Activated CD4-positive, alpha-beta memory T cell treated with anti-CD3 and anti-CD28 coated beads for 36 hours (primary cell): Measurements from ENCODE around the gene ZNHIT6. TPM values are rescaled to one million over a fixed set of nuclear protein-coding genes. Genes with fewer than 3 reads are reported as not detected.

Experiments
- CTCF ChIA-PET: fragments of 350-600 bp; sonication (Branson Sonifier 250); formaldehyde crosslinking; loops from one replicate; lab custom pipeline; 2021; ENCODE audit warnings: antibody characterized with exemption, inconsistent platforms; lab: Charles Lee
- POLR2A ChIA-PET: fragments of 350-600 bp; sonication (Branson Sonifier 250); formaldehyde crosslinking; loops from one replicate; lab custom pipeline; 2021; ENCODE audit warnings: antibody characterized with exemption; lab: Charles Lee
- DNase-seq: peaks from one replicate; pipeline ENCODE4 v3.0.0-alpha.2; 2020
- H3K27ac Mint-ChIP-seq: one replicate; pipeline ENCODE4 v1.8.0; 2021; ENCODE audit warnings: mixed read lengths
- H3K27me3 Mint-ChIP-seq: one replicate; pipeline ENCODE4 v1.8.0; 2021; ENCODE audit warnings: mixed read lengths
- H3K36me3 Mint-ChIP-seq: one replicate; pipeline ENCODE4 v1.8.0; 2021; ENCODE audit warnings: mixed read lengths
- H3K4me1 Mint-ChIP-seq: one replicate; pipeline ENCODE4 v1.8.0; 2021; ENCODE audit warnings: low read depth, mixed read lengths
- H3K4me3 Mint-ChIP-seq: one replicate; pipeline ENCODE4 v1.8.0; 2021; ENCODE audit warnings: mild to moderate bottlenecking, mixed read lengths
- H3K9me3 Mint-ChIP-seq: one replicate; pipeline ENCODE4 v1.8.0; 2021; ENCODE audit warnings: mixed read lengths
- intact Hi-C: fragments of 100-400 bp; cut with micrococcal nuclease; formaldehyde crosslinking; loops from one replicate; pipeline ENCODE4 v1.15.1; 2023
- total RNA-seq, 2 experiments: library from RNA; stranded (reverse); gene quantifications; one replicate each; pipeline ENCODE4 v1.2.3, GENCODE V29; 2021

Gene ZNHIT6
- total RNA-seq, 2 experiments from 2014 or later: 18.7 TPM

- POLR2A ChIA-PET: no interaction called here
- Mint-ChIP-seq H3K4me1 (no peaks in the 10 kb centered on the region), H3K27me3 (no peaks in the 10 kb centered on the region)
These were observed 77.7 kb downstream of the ZNHIT6 start for GRCh38 chr1:85630493-85630892.

GRCh38 chr1:85629532-85629920 is 78.7 kb downstream of the ZNHIT6 start:
- peaks cover 47% of the 10 kb centered on the region for H3K36me3 Mint-ChIP-seq
- POLR2A ChIA-PET: no interaction called here
- H3K4me3 Mint-ChIP-seq: no peak overlapping the region
- CTCF ChIA-PET: no interaction called here
- no peaks in the 10 kb centered on the region for H3K4me1 Mint-ChIP-seq
- H3K9me3 Mint-ChIP-seq: peaks cover 2% of the 10 kb centered on the region
- no peak for DNase-seq
- intact Hi-C loops: no loop called here
- no peaks in the 10 kb centered on the region for H3K27me3 Mint-ChIP-seq
- no peak overlapping the region for H3K27ac Mint-ChIP-seq

More at GRCh38 chr1:85630493-85630892, 77.7 kb downstream of the ZNHIT6 start:
- no peak for DNase-seq
- intact Hi-C loops: no loop called here
- Mint-ChIP-seq H3K9me3 (no peaks in the 10 kb centered on the region), H3K36me3 (peaks cover 51% of the 10 kb centered on the region), H3K27ac (no peak overlapping the region), H3K4me3 (no peak overlapping the region)
- CTCF ChIA-PET: no interaction called here

DNA sequence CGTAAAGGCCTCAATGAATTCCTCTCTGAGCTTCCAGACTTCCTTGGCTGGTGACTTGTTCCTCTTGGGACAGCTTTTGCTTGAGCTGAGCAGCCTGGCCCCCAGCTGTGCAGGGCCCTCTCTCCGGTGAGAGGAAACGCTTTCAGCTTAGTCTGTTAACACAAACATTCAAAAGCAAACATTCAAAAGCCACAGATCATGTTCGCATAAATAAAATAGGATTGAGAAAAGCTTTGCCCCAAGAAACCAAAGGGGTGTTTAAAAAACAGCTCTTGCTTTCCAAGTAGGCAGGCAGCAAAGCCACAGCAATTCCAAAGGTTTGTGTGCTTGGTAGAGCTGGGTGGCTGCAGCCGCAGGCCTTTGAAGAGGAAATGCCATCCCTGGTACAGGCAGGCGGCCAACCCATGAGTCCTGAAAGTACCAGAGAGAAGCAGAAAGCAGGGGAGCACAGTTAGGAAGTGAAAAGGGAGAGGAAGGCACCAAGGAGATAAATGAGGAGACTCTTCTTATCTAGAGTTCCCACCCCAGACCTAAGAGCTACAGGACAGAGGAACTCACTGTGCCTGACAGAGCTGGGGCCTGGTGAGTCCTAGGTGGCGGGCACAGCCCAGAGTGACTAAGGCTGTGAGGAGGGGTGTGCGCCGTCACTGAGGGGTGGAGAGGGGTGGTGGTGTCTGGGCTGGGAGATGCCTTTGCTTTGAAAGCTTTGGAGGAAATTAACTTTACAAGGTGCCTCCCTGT is 79.3 kb downstream of the ZNHIT6 start:
- Mint-ChIP-seq H3K4me1 (no peaks in the 10 kb centered on the region), H3K9me3 (peaks cover 5% of the 10 kb centered on the region), H3K27me3 (no peaks in the 10 kb centered on the region), H3K27ac (no peak overlapping the region), H3K36me3 (peaks cover 51% of the 10 kb centered on the region), H3K4me3 (no peak overlapping the region)
- intact Hi-C loops: no loop called here
- no peak for DNase-seq
- POLR2A ChIA-PET: no interaction called here
- CTCF ChIA-PET: no interaction called here

DNA sequence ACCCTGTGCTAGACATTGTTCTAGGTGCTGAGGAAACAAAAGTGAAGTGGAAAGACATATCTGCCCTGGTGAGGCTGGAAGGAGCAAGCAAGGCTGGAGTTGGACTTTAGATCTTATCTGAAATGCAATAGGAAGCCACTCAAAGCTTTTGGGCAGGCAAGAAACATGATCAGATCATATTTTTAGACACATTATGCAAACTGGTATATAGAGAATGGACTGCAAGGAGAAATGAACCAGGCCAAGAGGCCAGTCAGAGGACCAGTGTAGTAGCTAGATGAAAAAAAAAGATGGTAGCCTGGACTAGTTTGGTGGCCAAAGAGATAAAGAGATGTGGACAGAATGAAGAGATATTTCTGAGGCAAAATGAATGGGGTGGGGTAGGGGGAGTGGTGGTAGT is 81.4 kb downstream of the ZNHIT6 start:
- CTCF ChIA-PET: interaction anchor here (0.6 kb wide), 1 partner anchor 391 kb away, joined by 3 read pairs; no protein-coding TSS in a partner anchor
- no peak overlapping the region for H3K27ac Mint-ChIP-seq
- intact Hi-C loops: no loop called here
- peaks cover 64% of the 10 kb centered on the region for H3K36me3 Mint-ChIP-seq
- H3K4me3 Mint-ChIP-seq: no peak overlapping the region
- H3K4me1 Mint-ChIP-seq: no peaks in the 10 kb centered on the region
- DNase-seq: no peak
- POLR2A ChIA-PET: no interaction called here
- H3K27me3 Mint-ChIP-seq: no peaks in the 10 kb centered on the region
- peaks cover 13% of the 10 kb centered on the region for H3K9me3 Mint-ChIP-seq

GRCh38 chr1:85624361-85624760 is 83.9 kb downstream of the ZNHIT6 start:
- no peak overlapping the region for H3K27ac Mint-ChIP-seq
- peaks cover 62% of the 10 kb centered on the region for H3K36me3 Mint-ChIP-seq
- no peak overlapping the region for H3K4me3 Mint-ChIP-seq
- no peaks in the 10 kb centered on the region for H3K27me3 Mint-ChIP-seq
- intact Hi-C loops: no loop called here
- CTCF ChIA-PET: no interaction called here
- no peaks in the 10 kb centered on the region for H3K4me1 Mint-ChIP-seq
- H3K9me3 Mint-ChIP-seq: peaks cover 23% of the 10 kb centered on the region
- no peak for DNase-seq
- POLR2A ChIA-PET: no interaction called here

DNA sequence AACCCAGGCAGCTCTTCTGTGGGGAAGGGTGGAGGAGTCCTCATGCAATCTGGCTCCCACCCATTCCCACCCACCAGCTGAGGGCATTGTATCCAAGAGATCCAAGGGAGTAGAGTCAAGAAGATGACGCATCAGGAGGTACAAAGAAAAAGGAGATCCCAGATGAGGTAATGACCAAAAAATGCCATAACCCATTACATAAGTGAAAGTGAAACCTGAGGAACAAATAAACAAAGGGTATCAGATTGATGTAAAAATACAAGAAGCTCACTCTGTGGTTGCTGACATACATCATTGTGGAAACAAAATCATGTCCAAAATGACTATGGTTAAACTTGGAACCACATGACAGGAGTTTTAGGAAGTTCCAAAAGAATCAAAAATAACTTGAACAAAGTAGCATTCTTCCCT is 85.2 kb downstream of the ZNHIT6 start:
- POLR2A ChIA-PET: no interaction called here
- Mint-ChIP-seq H3K4me3 (no peak overlapping the region), H3K27ac (no peak overlapping the region), H3K36me3 (peaks cover 51% of the 10 kb centered on the region), H3K4me1 (no peaks in the 10 kb centered on the region), H3K27me3 (no peaks in the 10 kb centered on the region), H3K9me3 (peaks cover 23% of the 10 kb centered on the region)
- no peak for DNase-seq
- intact Hi-C loops: no loop called here
- CTCF ChIA-PET: no interaction called here

DNA sequence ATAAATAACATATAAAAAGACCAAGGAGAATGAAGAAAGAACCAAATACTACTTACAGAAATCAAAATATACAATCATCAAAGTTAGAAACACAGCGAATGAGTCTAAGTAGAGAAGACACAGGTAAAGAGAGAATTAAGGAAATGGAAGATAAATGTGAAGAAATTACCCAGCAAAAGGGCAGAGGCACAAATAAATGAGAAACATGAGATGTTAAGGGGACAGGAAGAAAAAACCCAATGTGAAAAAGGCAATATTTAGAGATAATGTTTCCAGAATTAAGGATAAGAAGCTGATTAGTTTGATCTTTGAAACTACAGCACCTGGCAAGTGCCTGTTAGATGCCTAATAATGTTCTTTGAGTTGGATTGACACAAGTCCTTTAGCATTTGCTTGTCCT is 86.8 kb downstream of the ZNHIT6 start:
- no peaks in the 10 kb centered on the region for H3K4me1 Mint-ChIP-seq

DNA sequence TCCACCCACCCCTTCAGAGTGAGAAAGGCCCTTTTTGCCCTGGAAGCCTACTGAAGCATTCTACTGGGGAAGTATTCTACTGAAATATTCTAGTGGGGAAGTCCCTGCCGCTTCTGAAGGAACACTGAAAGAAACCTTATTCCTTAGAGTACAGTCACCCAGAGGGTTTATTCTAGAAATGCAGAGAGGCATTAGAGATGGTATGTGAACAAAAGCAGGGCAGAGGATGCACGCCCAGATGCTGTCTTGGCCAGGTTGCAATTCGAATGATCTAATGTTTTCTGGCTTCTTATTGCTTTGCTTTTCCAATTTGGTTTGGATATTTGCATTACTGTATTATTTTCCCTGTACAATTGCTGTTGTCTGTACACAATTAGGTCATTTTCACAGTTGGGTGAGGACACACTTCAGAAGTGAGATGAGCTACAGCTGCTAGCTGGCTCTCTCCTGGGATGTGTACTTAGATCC is 90.6 kb downstream of the ZNHIT6 start:
- Mint-ChIP-seq H3K27me3 (no peaks in the 10 kb centered on the region), H3K27ac (no peak overlapping the region), H3K4me3 (no peak overlapping the region), H3K36me3 (peaks cover 16% of the 10 kb centered on the region), H3K9me3 (peaks cover 18% of the 10 kb centered on the region), H3K4me1 (no peaks in the 10 kb centered on the region)
- intact Hi-C loops: no loop called here
- CTCF ChIA-PET: no interaction called here
- DNase-seq: no peak
- POLR2A ChIA-PET: no interaction called here

More for the DNA sequence above, 86.8 kb downstream of the ZNHIT6 start:
- intact Hi-C loops: no loop called here
- ChIA-PET POLR2A (no interaction called here), CTCF (interaction anchor here (1.5 kb wide), 1 partner anchor 40 kb away, joined by 3 read pairs; the partner anchor contains the start of gene CCN1)
- DNase-seq: no peak
- H3K36me3 Mint-ChIP-seq: peaks cover 40% of the 10 kb centered on the region
- peaks cover 23% of the 10 kb centered on the region for H3K9me3 Mint-ChIP-seq
- H3K4me3 Mint-ChIP-seq: no peak overlapping the region
- no peaks in the 10 kb centered on the region for H3K27me3 Mint-ChIP-seq
- H3K27ac Mint-ChIP-seq: no peak overlapping the region

DNA sequence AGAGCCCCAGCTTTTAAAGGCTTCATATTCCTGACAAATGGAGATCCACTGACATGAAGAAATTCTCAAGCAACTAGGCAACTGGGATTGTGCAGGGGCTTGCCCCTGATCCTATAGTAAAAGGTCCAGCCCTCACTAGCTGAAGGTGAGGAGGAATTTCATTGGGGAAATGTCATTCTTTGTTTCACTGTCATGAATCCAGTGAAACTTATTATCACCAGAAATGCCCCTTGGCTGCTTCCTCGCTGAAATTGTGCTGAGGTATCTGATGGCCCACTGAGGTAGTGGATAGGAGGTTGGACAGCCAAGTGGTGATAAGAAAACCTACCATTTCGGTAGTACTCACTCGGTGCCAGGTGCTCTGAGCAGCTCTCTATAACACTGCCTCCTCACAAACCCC is 91.5 kb downstream of the ZNHIT6 start:
- Mint-ChIP-seq H3K9me3 (peaks cover 10% of the 10 kb centered on the region), H3K4me3 (no peak overlapping the region), H3K36me3 (peaks cover 8% of the 10 kb centered on the region), H3K4me1 (no peaks in the 10 kb centered on the region), H3K27me3 (no peaks in the 10 kb centered on the region), H3K27ac (no peak overlapping the region)
- POLR2A ChIA-PET: no interaction called here
- DNase-seq: no peak
- intact Hi-C loops: no loop called here
- CTCF ChIA-PET: no interaction called here

GRCh38 chr1:85616364-85616705 is 91.9 kb downstream of the ZNHIT6 start:
- no peak for DNase-seq
- Mint-ChIP-seq H3K4me3 (no peak overlapping the region), H3K27ac (no peak overlapping the region), H3K9me3 (peaks cover 8% of the 10 kb centered on the region), H3K4me1 (no peaks in the 10 kb centered on the region), H3K27me3 (no peaks in the 10 kb centered on the region), H3K36me3 (peaks cover 6% of the 10 kb centered on the region)
- ChIA-PET POLR2A (no interaction called here), CTCF (no interaction called here)
- intact Hi-C loops: no loop called here

- Mint-ChIP-seq H3K27me3 (no peaks in the 10 kb centered on the region), H3K4me1 (no peaks in the 10 kb centered on the region), H3K4me3 (no peak overlapping the region), H3K9me3 (peaks cover 3% of the 10 kb centered on the region), H3K36me3 (peaks cover 5% of the 10 kb centered on the region), H3K27ac (no peak overlapping the region)
- POLR2A ChIA-PET: no interaction called here
- no peak for DNase-seq
- CTCF ChIA-PET: no interaction called here
- intact Hi-C loops: no loop called here
These were observed 92.5 kb downstream of the ZNHIT6 start for GRCh38 chr1:85615586-85616363.

DNA sequence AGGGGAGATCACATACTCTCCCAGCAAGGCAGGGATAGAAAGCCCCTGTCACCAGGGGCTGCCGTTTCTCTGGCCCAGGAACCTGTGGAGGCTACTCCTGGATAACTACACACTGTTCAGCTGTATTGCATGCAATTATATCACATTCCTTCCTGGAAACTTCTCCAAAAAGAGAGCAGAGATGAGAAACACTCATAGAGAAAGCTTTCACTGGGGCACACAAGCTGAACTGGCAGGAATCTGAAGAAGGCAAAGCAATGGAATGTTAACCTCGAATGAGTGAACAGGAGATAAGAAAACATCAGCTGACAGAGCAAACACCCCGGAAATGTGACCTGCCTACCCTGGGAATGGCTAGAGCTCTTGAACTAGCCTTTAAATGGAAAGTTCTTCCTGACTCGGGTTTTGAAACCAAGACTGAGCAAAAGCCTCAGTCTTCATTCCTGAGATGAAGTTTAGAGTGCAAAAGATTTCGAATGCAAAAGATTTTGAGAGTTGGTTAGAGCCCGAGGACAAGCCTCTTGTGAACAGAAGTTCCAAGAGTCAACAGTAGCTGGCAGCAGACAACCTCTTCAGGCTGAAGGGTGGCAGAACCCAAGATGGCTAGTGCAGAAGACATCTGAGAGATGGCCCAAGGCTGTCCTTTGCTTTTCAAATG is 95.4 kb downstream of the ZNHIT6 start:
- no peak overlapping the region for H3K27ac Mint-ChIP-seq
- intact Hi-C loops: no loop called here
- ChIA-PET CTCF (interaction anchor here (0.6 to 1.0 kb wide), 2 partner anchors 32 to 340 kb away, joined by 3 read pairs; partner anchors contain the start of gene CCN1), POLR2A (no interaction called here)
- H3K4me3 Mint-ChIP-seq: no peak overlapping the region
- H3K27me3 Mint-ChIP-seq: no peaks in the 10 kb centered on the region
- no peaks in the 10 kb centered on the region for H3K9me3 Mint-ChIP-seq
- peaks cover 2% of the 10 kb centered on the region for H3K36me3 Mint-ChIP-seq
- H3K4me1 Mint-ChIP-seq: no peaks in the 10 kb centered on the region
- DNase-seq: no peak
